ENCODE results near the gene BOLA3.
"Not testable (repeated sequence)": the region's sequence is repeated elsewhere in the genome, so short reads cannot be mapped to it uniquely, and the experiment has no call there.

The BOLA3 gene

DNA sequence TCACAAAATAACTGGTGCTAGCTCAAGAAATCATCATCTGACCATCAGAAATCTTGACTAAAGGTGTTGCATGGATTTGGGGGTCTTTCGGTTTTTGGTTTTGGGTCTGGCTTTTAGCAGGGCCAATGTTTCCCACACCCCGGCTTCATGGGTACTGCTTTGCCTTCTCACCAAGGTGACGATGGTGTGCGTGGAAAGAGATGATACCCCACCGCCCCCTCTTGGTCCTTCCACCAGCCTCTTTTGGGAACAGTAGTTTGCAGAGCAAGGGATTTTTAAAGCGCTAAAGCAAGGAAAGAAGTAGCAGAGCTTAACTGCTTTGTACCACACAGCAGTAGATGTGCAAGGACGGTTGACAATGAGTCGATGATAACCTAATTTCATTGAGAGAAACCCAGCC is 42.3 kb downstream of the BOLA3 start:
- DNase-seq (ENCODE audit: low read depth in 1 of 2, low spot score in 1 of 2) = no peak

DNA sequence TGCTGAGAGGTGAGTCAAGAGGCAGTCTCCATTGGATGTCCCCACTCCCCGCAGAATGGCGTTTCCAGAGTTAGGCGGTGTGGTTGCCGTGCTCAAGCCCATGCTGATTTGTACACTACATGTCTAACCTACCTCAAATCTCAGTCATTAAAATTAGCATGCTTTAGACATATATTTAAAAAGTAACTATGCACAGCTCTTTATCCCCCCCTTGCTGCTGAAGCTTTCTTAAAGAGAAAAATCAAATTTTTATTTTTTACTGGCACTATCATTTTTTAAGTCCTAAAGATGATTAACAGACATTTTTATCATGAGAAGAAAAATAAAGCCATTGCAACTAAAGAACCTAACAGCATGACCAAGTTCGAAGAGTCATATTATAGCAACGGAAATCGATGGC is 42.9 kb downstream of the BOLA3 start:
- no peak for DNase-seq (ENCODE audit: low read depth in 1 of 2, low spot score in 1 of 2)

DNA sequence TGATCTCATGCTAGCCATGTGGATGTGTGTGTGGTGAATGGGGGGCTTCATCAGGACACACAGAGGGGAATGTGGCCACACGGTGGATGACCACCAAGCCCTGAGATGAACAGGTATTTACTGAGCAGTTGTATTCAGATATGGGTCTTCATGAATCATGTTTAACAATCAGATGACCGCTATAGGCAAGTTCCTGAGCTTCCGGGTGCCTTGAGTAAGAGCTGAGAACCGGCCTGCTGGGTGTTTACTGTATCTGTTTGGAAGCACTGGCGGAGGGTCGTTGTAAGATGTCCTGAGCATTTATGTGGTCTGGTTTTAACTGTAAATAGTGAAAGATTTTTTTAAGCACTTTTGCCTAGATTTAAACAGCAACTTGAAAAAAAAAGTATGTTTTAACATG is 43.9 kb downstream of the BOLA3 start:
- no peak for DNase-seq (ENCODE audit: low read depth in 1 of 2, low spot score in 1 of 2)

DNA sequence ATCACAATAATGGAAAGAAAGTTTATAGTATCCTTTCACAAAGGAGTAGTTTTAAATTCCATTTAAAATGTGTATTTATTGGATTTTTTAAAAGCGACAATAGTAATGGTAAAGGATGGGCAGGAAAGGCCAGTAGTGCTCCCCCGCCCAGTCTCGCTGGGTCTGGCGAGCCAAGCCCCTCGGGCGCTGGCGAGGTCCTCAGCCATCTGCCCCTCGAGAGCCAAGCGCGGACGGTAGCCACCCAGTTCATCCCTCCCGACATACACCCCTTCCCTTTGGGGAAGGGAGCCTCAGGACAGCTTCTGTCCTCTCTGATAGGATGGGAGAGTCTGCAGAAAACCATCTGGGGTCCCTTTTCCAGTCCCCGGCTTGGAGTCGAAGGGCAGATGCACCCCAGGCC is 45.2 kb downstream of the BOLA3 start:
- DNase-seq (ENCODE audit: low read depth in 1 of 2, low spot score in 1 of 2) = no peak

DNA sequence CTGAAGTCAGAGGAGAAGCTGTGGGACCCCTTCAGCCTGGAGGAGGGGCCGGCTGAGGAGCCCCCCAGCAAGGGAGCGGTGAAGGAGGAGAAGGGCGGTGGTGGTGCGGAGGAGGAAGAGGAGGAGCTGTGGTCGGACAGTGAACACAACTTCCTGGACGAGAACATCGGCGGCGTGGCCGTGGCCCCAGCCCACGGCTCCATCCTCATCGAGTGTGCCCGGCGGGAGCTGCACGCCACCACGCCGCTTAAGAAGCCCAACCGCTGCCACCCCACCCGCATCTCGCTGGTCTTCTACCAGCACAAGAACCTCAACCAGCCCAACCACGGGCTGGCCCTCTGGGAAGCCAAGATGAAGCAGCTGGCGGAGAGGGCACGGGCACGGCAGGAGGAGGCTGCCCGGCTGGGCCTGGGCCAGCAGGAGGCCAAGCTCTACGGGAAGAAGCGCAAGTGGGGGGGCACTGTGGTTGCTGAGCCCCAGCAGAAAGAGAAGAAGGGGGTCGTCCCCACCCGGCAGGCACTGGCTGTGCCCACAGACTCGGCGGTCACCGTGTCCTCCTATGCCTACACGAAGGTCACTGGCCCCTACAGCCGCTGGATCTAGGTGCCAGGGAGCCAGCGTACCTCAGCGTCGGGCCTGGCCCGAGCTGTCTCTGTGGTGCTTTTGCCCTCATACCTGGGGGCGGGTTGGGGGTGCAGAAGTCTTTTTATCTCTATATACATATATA is 46.0 kb downstream of the BOLA3 start:
- no peak for DNase-seq (ENCODE audit: low read depth in 1 of 2, low spot score in 1 of 2)

DNA sequence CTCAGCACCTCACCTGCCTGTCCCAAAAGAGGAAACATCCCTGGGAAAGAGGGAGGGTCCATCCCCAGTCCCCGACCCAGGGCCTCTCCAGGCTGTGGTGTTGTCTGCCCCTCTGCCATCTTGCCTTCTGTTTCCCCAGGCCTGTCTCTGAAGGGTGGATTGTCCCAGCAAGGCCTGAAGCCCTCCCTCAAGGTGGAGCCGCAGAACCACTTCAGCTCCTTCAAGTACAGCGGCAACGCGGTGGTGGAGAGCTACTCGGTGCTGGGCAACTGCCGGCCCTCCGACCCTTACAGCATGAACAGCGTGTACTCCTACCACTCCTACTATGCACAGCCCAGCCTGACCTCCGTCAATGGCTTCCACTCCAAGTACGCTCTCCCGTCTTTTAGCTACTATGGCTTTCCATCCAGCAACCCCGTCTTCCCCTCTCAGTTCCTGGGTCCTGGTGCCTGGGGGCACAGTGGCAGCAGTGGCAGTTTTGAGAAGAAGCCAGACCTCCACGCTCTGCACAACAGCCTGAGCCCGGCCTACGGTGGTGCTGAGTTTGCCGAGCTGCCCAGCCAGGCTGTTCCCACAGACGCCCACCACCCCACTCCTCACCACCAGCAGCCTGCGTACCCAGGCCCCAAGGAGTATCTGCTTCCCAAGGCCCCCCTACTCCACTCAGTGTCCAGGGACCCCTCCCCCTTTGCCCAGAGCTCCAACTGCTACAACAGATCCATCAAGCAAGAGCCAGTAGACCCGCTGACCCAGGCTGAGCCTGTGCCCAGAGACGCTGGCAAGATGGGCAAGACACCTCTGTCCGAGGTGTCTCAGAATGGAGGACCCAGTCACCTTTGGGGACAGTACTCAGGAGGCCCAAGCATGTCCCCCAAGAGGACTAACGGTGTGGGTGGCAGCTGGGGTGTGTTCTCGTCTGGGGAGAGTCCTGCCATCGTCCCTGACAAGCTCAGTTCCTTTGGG is 47.2 kb downstream of the BOLA3 start:
- no peak for DNase-seq (ENCODE audit: low read depth in 1 of 2, low spot score in 1 of 2)

DNA sequence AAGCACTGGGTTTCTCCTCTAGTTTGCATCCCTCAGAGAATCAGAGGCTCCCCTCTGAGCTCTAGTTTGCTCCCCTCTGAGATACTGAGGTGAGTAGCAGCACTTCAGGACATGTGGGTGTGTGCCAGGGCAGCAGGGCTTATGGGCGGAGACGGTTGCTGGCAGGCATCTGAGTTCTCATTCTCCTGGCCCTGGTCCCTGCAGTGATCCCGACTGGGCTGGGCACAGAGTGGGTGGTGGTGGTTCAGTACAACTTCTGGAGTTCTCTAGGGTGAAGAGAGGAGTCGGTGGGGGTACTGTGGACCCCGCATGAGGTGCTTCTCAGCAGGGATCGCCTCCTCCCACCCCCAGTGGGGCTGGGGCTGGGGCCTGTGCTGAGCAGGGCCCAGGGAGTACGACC is 47.9 kb downstream of the BOLA3 start:
- DNase-seq (ENCODE audit: low read depth in 1 of 2, low spot score in 1 of 2) = no peak

DNA sequence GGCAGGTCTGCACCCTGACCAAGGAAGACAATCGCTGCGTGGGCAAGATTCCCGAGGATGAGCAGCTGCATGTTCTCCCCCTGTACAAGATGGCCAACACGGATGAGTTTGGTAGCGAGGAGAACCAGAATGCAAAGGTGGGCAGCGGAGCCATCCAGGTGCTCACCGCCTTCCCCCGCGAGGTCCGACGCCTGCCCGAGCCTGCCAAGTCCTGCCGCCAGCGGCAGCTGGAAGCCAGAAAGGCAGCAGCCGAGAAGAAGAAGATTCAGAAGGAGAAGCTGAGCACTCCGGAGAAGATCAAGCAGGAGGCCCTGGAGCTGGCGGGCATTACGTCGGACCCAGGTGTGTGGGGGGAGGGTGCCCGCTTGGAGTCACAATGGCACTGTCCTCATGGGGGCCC is 48.4 kb downstream of the BOLA3 start:
- no peak for DNase-seq (ENCODE audit: low read depth in 1 of 2, low spot score in 1 of 2)

DNA sequence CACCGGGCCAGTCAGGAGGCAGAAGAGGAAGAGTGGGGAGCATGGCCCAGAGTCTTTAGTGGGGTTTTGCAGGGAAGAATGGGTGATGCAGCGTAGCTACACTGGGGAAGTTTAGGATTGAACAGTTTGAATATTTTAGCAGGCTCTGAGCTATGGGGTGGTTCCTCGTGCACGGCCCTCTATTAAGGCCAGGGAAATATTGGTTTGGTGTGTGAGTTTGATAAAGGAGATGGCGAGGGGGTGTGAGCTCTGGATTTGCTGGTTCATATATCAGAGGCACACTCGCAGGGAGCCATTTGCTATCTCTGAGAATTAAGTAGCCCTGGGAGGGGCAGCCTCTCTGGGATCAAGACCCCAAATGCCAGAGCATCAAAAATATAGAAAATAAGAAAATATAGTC is 50.1 kb downstream of the BOLA3 start:
- DNase-seq (ENCODE audit: low read depth in 1 of 2, low spot score in 1 of 2) = no peak

DNA sequence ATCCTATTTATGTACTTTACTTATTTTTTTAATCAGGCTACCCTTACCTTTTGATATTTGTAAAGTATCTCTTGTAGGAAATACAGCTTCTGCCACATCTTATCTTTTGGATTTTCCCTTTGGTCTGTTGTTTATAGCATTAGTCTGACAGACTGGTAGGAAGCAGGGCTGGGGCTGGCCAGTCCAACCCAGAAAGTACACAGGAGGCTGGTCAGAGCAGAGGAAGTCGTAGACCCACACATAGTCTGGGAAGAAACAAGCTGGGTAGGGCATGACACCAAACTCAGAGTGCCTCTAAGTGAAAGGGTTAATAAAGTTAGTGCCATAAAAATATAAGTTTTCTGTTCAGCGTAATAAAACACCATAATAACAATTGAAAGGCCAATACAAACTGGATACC is 51.7 kb downstream of the BOLA3 start:
- DNase-seq (ENCODE audit: low read depth in 1 of 2, low spot score in 1 of 2) = no peak

DNA sequence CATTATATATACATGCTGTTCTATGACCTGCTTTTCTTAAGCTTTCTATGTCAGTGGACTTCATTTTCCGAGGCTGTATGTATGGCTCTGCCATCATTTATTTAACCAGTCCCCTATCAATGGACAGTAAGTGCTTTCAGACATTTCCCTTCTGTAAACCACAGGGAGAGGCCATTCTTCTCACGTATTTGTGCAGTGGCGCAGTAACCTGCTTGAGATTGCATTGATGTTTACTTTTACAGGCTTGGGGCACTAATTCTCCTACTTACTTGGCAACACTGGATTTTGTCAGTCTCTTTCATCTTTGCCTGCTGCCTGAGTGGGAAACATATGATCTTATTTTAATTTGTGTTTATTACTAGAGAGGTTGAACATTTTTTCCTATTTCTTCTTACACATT is 52.1 kb downstream of the BOLA3 start:
- no peak for DNase-seq (ENCODE audit: low read depth in 1 of 2, low spot score in 1 of 2)

DNA sequence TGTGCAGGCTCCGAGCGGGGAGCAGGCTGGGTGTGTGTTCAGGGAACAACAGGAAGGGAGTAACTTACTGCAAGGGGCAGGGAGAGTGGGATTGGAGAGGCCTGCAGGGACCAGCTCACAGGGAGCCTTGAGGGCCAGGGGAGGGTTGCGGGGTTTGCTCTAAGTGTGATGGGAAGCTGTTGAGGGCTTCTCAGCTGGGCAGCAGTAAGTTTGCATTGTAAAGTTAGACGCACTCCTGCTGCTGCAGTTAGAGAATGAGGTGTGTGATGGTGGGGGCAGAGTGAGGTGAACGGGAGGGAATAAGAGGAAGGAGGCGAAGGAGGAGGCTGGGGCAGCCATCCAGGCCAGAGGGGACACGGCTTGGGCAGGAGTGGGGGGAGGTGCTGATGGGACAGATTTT is 53.4 kb downstream of the BOLA3 start:
- no peak for DNase-seq (ENCODE audit: low read depth in 1 of 2, low spot score in 1 of 2)

DNA sequence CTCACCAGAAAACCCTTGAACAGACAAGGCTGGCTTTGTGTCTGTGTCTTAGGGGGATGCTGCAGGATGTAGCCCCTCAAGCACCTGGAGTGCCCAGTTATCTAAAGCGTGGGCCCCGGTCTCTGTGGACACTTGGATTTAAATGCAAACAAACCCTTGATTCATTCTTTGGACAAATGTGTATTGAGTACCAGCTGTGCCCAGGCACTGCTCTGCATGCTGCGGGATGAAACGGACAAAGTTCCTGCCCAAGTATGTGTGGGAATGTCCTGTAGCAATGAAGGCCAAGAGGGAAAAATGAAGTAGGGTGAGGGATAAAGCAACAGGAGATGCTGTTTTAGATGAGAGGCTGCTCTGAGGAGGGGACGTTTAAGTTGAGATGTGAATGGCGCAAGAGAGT is 53.9 kb downstream of the BOLA3 start:
- no peak for DNase-seq (ENCODE audit: low read depth in 1 of 2, low spot score in 1 of 2)

DNA sequence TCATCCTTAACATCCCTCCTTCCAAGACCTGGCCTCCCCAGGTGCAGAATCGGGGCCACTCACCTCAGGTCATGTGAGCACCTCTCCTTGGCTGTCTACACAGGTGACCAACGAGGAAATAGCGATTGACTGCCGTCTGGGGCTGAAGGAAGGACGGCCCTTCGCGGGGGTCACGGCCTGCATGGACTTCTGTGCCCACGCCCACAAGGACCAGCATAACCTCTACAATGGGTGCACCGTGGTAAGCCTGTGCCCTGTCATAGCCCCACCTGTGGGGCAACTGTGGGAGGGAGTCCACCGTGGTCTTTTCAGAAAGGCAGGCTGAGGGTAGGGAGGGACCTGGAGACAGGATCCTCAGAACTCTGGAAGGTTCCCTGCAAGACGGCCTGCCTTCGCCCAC is 54.3 kb downstream of the BOLA3 start:
- no peak for DNase-seq (ENCODE audit: low read depth in 1 of 2, low spot score in 1 of 2)

DNA sequence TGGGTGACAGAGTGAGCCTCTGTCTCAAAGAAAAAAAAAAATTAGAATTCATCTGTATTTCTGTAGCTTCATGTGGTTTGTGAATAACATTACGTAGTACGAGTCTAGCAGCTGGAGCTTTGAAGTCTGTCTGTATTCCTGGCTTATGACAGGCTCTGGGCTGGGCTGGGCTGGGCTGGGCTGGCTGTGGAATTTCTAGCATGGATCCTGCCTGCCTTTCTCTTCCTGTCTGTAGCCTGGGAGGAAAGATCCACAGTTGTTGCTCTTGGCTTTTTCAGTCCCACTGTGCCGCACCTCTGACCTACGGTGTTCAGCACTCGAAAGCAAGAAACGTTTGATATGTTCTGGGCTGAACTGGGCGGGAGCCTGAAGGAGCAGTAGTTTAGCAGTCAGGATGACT is 55.4 kb downstream of the BOLA3 start:
- no peak for DNase-seq (ENCODE audit: low read depth in 1 of 2, low spot score in 1 of 2)

DNA sequence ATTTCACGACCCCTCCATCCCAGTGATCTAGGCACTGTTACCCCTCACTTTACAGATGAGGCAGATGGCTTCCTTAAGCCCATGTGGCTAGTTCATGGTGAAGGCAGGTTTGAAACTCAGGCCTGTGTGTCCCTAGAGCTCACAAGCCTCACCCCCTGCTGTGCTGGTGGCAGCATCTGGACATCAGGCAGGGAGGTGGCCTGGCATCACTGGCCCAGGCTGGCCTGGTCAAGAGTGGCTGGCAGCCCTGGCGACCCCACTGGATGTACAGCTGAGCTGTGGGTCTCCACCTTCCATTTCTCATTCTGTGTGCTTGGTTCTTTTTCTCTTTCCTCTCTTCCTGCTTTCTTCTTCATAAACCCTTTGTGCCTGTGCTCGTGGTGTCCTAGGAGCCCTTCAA is 56.3 kb downstream of the BOLA3 start:
- no peak for DNase-seq (ENCODE audit: low read depth in 1 of 2, low spot score in 1 of 2)

DNA sequence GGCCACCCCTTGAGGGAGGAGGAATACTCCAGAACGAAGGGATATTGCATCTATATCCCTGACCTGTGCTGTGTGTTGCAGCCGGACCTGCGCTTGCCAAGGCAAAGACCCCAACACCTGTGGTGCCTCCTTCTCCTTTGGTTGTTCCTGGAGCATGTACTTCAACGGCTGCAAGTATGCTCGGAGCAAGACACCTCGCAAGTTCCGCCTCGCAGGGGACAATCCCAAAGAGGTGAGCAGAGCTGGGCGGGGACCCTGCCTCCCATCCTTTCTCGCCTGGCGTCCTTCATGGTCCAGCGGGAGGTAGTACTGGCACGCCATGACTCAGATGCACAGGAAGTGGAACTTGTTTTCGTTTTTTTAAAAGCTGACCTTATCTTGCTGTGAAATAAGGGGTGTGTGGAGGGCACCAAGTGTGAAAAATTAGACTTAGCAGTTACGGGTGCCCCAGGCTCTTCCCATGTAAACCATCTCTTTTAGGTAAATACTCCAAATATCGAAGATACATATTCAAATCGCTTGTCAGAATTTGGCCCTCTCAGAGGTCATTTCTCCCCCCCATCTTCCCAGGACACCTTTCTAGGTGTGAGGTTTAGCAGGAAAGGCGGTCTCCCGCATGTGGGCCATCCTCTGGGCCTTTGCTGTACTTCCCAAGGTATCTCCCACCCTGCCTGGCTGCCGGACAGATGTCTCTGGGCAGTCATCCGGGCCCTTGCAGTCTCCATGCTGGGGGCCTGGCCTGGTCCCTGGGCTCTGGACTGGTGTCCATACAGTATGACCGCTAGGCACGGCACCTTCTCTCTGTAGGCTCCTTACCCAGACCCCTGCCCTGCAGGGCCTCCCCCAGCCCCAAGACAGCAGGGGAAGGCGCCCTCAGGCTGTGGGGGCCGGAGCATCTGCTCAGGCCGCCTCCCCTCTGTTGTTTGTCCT is 57.6 kb downstream of the BOLA3 start:
- no peak for DNase-seq (ENCODE audit: low read depth in 1 of 2, low spot score in 1 of 2)

DNA sequence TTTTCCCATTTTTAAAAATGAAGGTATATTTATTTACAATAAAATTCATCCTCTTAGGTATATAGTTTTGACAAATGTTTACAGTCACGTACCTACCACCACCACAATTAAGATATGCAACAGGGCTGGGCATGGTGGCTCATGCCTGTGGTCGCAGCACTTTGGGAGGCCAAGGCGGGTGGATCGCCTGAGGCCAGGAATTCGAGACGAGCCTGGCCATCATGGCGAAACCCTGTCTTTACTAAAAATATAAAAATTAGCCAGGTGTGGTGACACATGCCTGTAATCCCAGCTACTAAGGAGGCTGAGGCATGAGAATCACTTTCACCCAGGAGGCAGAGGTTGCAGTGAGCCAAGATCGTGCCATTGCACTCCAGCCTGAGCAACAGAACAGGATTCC is 59.0 kb downstream of the BOLA3 start:
- not testable (repeated sequence) for DNase-seq (ENCODE audit: low read depth in 1 of 2, low spot score in 1 of 2)

DNA sequence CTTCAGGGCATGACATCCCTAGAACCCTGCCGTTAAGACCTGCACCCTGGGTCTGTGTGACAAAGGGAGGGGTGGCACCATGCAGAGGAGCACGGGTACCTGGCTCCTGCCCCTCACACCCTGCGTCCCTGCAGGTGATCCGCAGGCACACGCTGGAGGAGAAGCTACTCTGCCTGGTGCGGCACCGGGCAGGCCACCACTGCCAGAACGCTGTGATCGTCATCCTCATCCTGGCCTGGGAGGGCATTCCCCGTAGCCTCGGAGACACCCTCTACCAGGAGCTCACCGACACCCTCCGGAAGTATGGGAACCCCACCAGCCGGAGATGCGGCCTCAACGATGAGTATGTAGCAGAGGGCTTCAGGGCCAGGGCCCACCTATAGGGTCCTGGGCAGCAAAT is 60.0 kb downstream of the BOLA3 start:
- DNase-seq (ENCODE audit: low read depth in 1 of 2, low spot score in 1 of 2) = no peak

DNA sequence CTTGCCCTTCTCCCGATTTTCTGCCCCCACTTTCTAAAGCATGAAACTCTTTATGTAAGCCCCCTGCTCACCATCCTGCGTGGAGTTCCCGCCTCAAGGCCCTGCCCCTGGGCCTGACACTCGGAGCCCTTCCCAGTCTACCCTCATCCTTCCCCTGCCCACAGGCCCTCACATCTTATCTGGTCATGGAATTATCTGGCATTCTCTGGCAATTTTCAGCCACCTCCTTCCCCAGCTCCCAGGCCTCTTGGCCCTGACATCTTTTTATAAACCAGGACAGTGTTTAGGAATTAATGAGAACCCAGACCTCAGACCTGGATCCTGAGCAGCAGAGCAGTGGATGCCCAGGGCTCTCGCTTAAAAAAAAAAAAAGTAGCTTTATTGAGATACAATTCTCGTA is 61.7 kb downstream of the BOLA3 start:
- no peak for DNase-seq (ENCODE audit: low read depth in 1 of 2, low spot score in 1 of 2)
